GM19452 (cell line): ENCODE measurements around the gene VPREB3.

Source experiments
- ATAC-seq: cut with Tn5 transposase; IDR thresholded peaks from one replicate; pipeline ENCODE4 v1.9.1; 2021; ENCODE audit not compliant: unreplicated experiment

VPREB3 gene

GRCh38 chr22:23783265-23784150 is 29.3 kb upstream of the VPREB3 start:
- ATAC-seq = no peak

- ATAC-seq = no peak
Measured at GRCh38 chr22:23782703-23783102, 28.5 kb upstream of the VPREB3 start.

- ATAC-seq = no peak
Measured at GRCh38 chr22:23782252-23782651, 28.0 kb upstream of the VPREB3 start.

GRCh38 chr22:23781511-23782183 is 27.4 kb upstream of the VPREB3 start:
- ATAC-seq = no peak

GRCh38 chr22:23781065-23781464 is 26.8 kb upstream of the VPREB3 start:
- no peak for ATAC-seq

GRCh38 chr22:23780146-23780748 is 26.0 kb upstream of the VPREB3 start:
- no peak for ATAC-seq

GRCh38 chr22:23779731-23780130 is 25.5 kb upstream of the VPREB3 start:
- no peak for ATAC-seq

- no peak for ATAC-seq
Measured at GRCh38 chr22:23779083-23779482, 24.9 kb upstream of the VPREB3 start.

GRCh38 chr22:23778577-23778900 is 24.3 kb upstream of the VPREB3 start:
- ATAC-seq = no peak

- ATAC-seq = no peak
Measured at GRCh38 chr22:23777776-23778576, 23.8 kb upstream of the VPREB3 start.

- ATAC-seq = no peak
Measured at GRCh38 chr22:23775779-23776375, 21.7 kb upstream of the VPREB3 start.

- ATAC-seq = no peak
Measured at GRCh38 chr22:23774922-23775436, 20.8 kb upstream of the VPREB3 start.

GRCh38 chr22:23774114-23774921 is 20.1 kb upstream of the VPREB3 start:
- no peak for ATAC-seq

- ATAC-seq = no peak
Measured at GRCh38 chr22:23773483-23774113, 19.4 kb upstream of the VPREB3 start.

GRCh38 chr22:23772649-23773473 is 18.6 kb upstream of the VPREB3 start, which contains the start of gene MMP11:
Gene MMP11 (plus strand): TSS chr22:23772849. CDS start chr22:23772871, 22 bp downstream.
- no peak for ATAC-seq

GRCh38 chr22:23772315-23772648 is 18.1 kb upstream of the VPREB3 start:
- ATAC-seq = no peak

GRCh38 chr22:23769321-23769965 is 15.2 kb upstream of the VPREB3 start:
- no peak for ATAC-seq
